ENCODE data around the gene FNDC5.

FNDC5 gene

DNA sequence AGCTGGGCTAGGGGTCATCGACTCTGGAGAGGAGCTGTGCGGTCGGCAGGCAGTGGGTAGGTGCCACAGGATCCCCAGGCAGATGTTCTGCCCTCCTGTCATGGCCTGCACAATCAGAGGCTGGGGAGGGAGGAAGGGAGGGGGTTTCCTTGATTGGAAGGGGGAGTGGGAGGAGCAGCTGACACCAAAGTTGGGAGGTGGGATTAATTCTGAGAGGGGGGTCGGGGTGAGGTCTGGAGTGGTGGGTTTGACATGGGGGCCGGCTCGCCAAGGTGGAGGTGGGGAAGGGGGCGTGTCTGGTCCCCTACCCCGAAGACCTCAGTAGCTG is 14.9 kb upstream of the FNDC5 start:
- TF ChIP-seq, protein P1, sequence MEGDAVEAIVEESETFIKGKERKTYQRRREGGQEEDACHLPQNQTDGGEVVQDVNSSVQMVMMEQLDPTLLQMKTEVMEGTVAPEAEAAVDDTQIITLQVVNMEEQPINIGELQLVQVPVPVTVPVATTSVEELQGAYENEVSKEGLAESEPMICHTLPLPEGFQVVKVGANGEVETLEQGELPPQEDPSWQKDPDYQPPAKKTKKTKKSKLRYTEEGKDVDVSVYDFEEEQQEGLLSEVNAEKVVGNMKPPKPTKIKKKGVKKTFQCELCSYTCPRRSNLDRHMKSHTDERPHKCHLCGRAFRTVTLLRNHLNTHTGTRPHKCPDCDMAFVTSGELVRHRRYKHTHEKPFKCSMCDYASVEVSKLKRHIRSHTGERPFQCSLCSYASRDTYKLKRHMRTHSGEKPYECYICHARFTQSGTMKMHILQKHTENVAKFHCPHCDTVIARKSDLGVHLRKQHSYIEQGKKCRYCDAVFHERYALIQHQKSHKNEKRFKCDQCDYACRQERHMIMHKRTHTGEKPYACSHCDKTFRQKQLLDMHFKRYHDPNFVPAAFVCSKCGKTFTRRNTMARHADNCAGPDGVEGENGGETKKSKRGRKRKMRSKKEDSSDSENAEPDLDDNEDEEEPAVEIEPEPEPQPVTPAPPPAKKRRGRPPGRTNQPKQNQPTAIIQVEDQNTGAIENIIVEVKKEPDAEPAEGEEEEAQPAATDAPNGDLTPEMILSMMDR (conservative IDR thresholded peaks at IDR 0.05; ENCODE audit: low read length): no peak
- TF ChIP-seq EZH2phosphoT487 (IDR thresholded peaks at IDR 0.05; ENCODE audit: borderline replicate concordance): no peak
- H3K79me2 ChIP-seq (ENCODE audit: insufficient read depth, low read length): no peaks in the 10 kb centered on the region
- H3K9me3 ChIP-seq (ENCODE audit: insufficient read depth, low read depth, low read length): no peaks in the 10 kb centered on the region
- no peaks in the 10 kb centered on the region for H3K4me1 ChIP-seq (ENCODE audit: insufficient read depth, low read length, poor library complexity, severe bottlenecking)
- H3K9me2 ChIP-seq (replicated peaks; ENCODE audit: low read depth, low read length): no peaks in the 10 kb centered on the region
- H3F3A ChIP-seq (ENCODE audit: low read depth): no peaks in the 10 kb centered on the region
- no peaks in the 10 kb centered on the region for H3K36me3 ChIP-seq (ENCODE audit: insufficient read depth, low read length)
- H3K4me2 ChIP-seq (ENCODE audit: low read depth, low read length, poor library complexity, severe bottlenecking): no peak overlapping the region
- H3K9ac ChIP-seq (ENCODE audit: low read depth, low read length, poor library complexity, severe bottlenecking): no peak overlapping the region
- H3K4me3 ChIP-seq (ENCODE audit: low read length, poor library complexity, severe bottlenecking): no peak overlapping the region
- H2AFZ ChIP-seq (ENCODE audit: low read length): no peak overlapping the region
- H3K27me3 ChIP-seq (ENCODE audit: insufficient read depth, low read length, poor library complexity, severe bottlenecking): no peaks in the 10 kb centered on the region
- H4K20me1 ChIP-seq (ENCODE audit: insufficient read depth, low read length, poor library complexity, severe bottlenecking): no peaks in the 10 kb centered on the region

DNA sequence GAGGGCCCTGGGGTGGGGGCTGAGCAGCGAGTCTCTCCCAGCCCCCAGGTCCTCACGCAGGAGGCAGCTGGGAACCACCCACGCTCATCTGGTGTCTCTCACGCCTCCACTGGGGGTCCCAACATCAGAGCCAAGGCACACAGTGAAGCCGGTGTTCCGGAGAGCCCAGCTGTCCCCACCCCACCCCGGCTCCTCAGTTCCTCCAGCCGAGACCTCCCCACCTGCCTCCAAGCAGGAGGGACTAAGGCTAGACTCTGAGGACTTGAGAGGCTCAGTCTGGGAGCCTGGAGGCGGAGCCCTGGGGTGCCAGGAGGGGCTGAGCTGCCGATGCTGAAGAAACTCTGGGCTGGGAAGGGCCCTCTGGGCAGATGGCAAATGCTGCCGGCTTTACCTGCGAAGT is 14.0 kb upstream of the FNDC5 start:
- Histone ChIP-seq H3K27me3 (ENCODE audit: insufficient read depth, low read length, poor library complexity, severe bottlenecking) (no peaks in the 10 kb centered on the region), H3K4me3 (ENCODE audit: low read length, poor library complexity, severe bottlenecking) (no peak overlapping the region), H3F3A (ENCODE audit: low read depth) (no peaks in the 10 kb centered on the region), H3K9ac (ENCODE audit: low read depth, low read length, poor library complexity, severe bottlenecking) (no peak overlapping the region), H3K9me3 (ENCODE audit: insufficient read depth, low read depth, low read length) (no peaks in the 10 kb centered on the region), H3K36me3 (ENCODE audit: insufficient read depth, low read length) (no peaks in the 10 kb centered on the region), H3K9me2 (replicated peaks; ENCODE audit: low read depth, low read length) (no peaks in the 10 kb centered on the region), H2AFZ (ENCODE audit: low read length) (no peak overlapping the region), H3K4me2 (ENCODE audit: low read depth, low read length, poor library complexity, severe bottlenecking) (no peak overlapping the region), H3K4me1 (ENCODE audit: insufficient read depth, low read length, poor library complexity, severe bottlenecking) (no peaks in the 10 kb centered on the region), H3K79me2 (ENCODE audit: insufficient read depth, low read length) (no peaks in the 10 kb centered on the region), H4K20me1 (ENCODE audit: insufficient read depth, low read length, poor library complexity, severe bottlenecking) (no peaks in the 10 kb centered on the region)
- TF ChIP-seq, protein P1 (conservative IDR thresholded peaks at IDR 0.05; ENCODE audit: low read length): no peak
- TF ChIP-seq EZH2phosphoT487 (IDR thresholded peaks at IDR 0.05; ENCODE audit: borderline replicate concordance): no peak

DNA sequence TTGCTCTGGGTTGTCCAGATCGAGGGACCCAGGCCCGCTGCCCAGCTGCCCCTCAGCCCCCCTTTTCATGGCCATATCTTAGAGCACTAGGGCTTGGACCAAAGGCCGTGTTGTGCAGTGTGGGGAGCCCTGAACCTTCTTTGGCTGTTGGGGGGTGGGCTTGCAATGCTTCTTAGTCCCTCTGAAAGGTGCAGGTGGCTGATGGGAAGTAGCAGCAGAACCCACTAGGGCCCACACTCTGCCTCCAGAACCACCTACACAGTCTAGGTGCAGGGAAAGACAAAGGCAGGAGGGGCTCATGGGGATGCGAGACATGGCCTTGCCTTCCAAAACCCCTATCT is 13.3 kb upstream of the FNDC5 start:
- Histone ChIP-seq H3K36me3 (ENCODE audit: insufficient read depth, low read length) (no peaks in the 10 kb centered on the region), H3K9me3 (ENCODE audit: insufficient read depth, low read depth, low read length) (no peaks in the 10 kb centered on the region), H3K4me1 (ENCODE audit: insufficient read depth, low read length, poor library complexity, severe bottlenecking) (no peaks in the 10 kb centered on the region), H4K20me1 (ENCODE audit: insufficient read depth, low read length, poor library complexity, severe bottlenecking) (no peaks in the 10 kb centered on the region), H3K27me3 (ENCODE audit: insufficient read depth, low read length, poor library complexity, severe bottlenecking) (no peaks in the 10 kb centered on the region), H3F3A (ENCODE audit: low read depth) (no peaks in the 10 kb centered on the region), H3K4me2 (ENCODE audit: low read depth, low read length, poor library complexity, severe bottlenecking) (no peak overlapping the region), H3K9me2 (replicated peaks; ENCODE audit: low read depth, low read length) (no peaks in the 10 kb centered on the region), H3K9ac (ENCODE audit: low read depth, low read length, poor library complexity, severe bottlenecking) (no peak overlapping the region), H3K79me2 (ENCODE audit: insufficient read depth, low read length) (no peaks in the 10 kb centered on the region), H3K4me3 (ENCODE audit: low read length, poor library complexity, severe bottlenecking) (no peak overlapping the region), H2AFZ (ENCODE audit: low read length) (no peak overlapping the region)
- TF ChIP-seq, protein P1 (conservative IDR thresholded peaks at IDR 0.05; ENCODE audit: low read length): no peak
- no peak for TF ChIP-seq EZH2phosphoT487 (IDR thresholded peaks at IDR 0.05; ENCODE audit: borderline replicate concordance)

Measured in Loucy (cell line).